Measurements from ENCODE around the gene ZNHIT2.

Gene ZNHIT2

GRCh38 chr11:65147352-65148075 is 30.0 kb upstream of the ZNHIT2 start:
- Mint-ChIP-seq H3K4me3 (no peak overlapping the region), H3K9me3 (no peaks in the 10 kb centered on the region), H3K4me1 (peaks cover 15% of the 10 kb centered on the region), H3K27me3 (peaks cover 8% of the 10 kb centered on the region), H3K27ac (no peak overlapping the region)
- DNase-seq (no peak), ATAC-seq (no peak)

GRCh38 chr11:65141896-65142494 is 24.5 kb upstream of the ZNHIT2 start:
- no peak for DNase-seq
- ATAC-seq: no peak
- Mint-ChIP-seq H3K4me1 (peaks cover 5% of the 10 kb centered on the region), H3K9me3 (no peaks in the 10 kb centered on the region), H3K4me3 (no peak overlapping the region), H3K27me3 (no peaks in the 10 kb centered on the region), H3K27ac (no peak overlapping the region)

DNA sequence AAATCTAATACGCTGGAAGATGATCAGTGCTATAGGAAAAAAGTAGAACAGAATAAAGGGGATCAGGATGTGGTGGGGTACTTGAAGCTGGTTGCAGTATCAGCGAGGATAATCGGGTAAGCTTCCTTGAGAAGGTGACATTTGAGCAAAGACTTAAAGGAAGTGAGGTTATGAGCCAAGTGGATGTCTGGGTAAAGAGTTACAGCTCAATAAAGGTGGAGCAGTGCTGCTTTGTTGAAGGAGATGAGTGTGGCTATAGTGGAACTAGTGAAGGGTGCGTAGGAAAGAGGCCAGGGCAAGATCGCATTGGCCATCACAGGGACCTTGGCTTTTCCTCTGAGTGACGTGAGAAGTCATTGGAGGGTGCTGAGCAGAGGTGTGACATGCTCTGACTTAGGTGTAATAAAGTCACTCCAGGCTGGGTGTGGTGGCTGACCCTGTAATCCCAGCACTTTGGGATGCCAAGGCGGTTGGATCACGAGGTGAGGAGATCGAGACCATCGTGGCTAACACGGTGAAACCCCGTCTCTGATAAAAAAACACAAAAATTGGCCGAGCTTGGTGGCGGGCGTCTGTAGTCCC is 19.1 kb upstream of the ZNHIT2 start:
- peak overlapping the region in 1 of 2 donors; percentile 94 for H3K27ac Mint-ChIP-seq
- peaks cover 42% of the 10 kb centered on the region for H3K4me1 Mint-ChIP-seq
- H3K4me3 Mint-ChIP-seq: peak overlapping the region in 1 of 2 donors; percentile 89
- H3K9me3 Mint-ChIP-seq: no peaks in the 10 kb centered on the region
- DNase-seq (no peak), ATAC-seq (no peak)
- H3K27me3 Mint-ChIP-seq: no peaks in the 10 kb centered on the region

DNA sequence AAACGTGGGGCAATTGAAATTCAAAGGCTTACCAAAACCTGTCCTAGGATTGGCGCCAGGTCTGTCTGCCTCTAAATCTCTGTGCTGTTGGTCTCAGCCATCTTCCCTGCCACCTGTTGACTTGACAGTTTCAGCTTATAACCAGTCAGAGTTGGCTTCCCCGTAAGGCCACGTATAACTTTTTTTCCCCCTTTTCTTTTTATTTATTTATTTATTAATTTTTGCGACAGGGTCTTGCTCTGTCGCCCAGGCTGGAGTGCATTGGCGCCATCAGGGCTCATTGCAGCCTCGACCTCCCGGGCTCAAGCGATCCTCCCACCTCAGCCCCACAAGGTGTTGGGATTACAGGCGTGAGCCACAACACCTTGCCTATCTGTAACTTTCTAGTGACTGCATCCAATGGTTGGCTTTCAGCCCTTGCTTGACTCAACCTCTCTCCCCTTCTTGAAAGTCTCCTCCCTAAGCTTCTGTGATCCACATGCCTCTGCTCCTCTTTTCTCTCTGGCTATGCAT is 18.2 kb upstream of the ZNHIT2 start:
- DNase-seq (no peak), ATAC-seq (no peak)
- H3K27ac Mint-ChIP-seq: peak overlapping the region; percentile 99 to 100
- no peaks in the 10 kb centered on the region for H3K9me3 Mint-ChIP-seq
- H3K4me3 Mint-ChIP-seq: peak overlapping the region; percentile 92 to 100
- H3K27me3 Mint-ChIP-seq: no peaks in the 10 kb centered on the region
- H3K4me1 Mint-ChIP-seq: peaks cover 49% of the 10 kb centered on the region

GRCh38 chr11:65134952-65135632 is 17.6 kb upstream of the ZNHIT2 start:
- H3K9me3 Mint-ChIP-seq: no peaks in the 10 kb centered on the region
- DNase-seq (peak; percentile 83 to 88), ATAC-seq (peak; percentile 93)
- H3K27ac Mint-ChIP-seq: peak overlapping the region; percentile 99 to 100
- peaks cover 51% of the 10 kb centered on the region for H3K4me1 Mint-ChIP-seq
- H3K27me3 Mint-ChIP-seq: no peaks in the 10 kb centered on the region
- peak overlapping the region; percentile 92 to 100 for H3K4me3 Mint-ChIP-seq

GRCh38 chr11:65134240-65134951 is 16.9 kb upstream of the ZNHIT2 start, which contains the start of gene SYVN1:
TSS of gene SYVN1 (minus strand) at chr11:65134519. CDS start at chr11:65133601, 918 bp downstream.
- ATAC-seq (peak; percentile 89), DNase-seq (peak; percentile 89 to 91)
- Mint-ChIP-seq H3K9me3 (no peaks in the 10 kb centered on the region), H3K27ac (peak within 1 kb of the TSS; percentile 99 to 100), H3K4me3 (peak within 1 kb of the TSS; percentile 92 to 100), H3K27me3 (no peaks in the 10 kb centered on the region), H3K4me1 (peaks cover 56% of the 10 kb centered on the region)

DNA sequence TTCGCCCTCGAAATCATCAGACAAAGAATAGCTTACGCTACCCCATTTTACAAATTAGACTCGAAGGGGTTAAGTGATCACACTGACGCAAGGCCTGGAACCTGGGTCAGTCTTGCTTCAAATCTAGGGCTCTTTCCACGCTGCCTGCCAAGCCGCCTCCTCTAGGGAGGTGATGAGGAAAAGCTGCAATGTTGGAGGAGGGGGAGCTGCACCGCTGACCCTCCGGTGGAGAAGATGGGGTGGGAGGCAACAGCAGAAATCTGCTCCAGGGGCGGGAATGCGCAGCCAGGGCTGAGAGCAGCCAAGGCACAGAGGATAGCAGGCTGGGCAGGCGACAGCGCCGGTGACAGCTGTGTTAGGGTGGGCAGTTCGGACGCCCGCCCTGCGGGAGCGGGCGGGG is 16.2 kb upstream of the ZNHIT2 start:
- peaks cover 56% of the 10 kb centered on the region for H3K4me1 Mint-ChIP-seq
- H3K27me3 Mint-ChIP-seq: no peaks in the 10 kb centered on the region
- no peaks in the 10 kb centered on the region for H3K9me3 Mint-ChIP-seq
- ATAC-seq (no peak), DNase-seq (no peak)
- H3K27ac Mint-ChIP-seq: peak overlapping the region; percentile 99 to 100
- H3K4me3 Mint-ChIP-seq: peak overlapping the region; percentile 92 to 100

DNA sequence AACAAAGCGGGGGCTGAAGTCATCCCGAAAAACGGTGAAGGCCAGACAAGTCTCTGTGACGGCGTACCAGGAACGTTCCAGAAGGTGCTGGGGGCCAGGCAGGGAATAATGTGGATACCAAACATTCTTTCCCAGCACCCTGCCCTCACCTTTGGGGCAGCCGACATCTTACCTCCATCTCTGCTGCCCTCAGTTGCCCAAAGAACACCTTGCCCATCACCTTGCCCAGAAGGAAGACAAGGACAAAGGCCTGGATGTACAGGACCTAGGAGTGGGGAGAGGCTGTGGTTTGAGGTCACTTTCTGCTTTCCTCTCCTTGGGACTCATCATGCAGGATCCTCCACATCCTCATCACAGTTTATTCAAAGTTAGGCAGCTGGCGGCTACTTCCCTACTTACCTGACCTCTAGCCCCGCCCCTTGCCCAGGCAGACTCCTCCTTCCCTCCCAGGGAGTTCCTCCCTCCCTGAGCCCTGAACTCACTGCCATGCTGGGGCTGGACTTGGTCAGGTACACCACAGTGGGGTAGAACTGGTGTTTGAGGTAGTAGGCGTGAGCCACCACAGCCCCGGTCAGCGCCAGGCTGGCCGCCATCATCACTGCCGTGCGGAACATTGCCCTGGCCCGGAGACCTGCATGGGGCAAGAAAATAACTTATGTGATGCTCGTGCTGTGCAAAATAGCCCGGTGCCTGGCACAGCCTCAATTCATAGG is 15.6 kb upstream of the ZNHIT2 start:
- DNase-seq: peak in 1 of 2 donors; percentile 51
- H3K9me3 Mint-ChIP-seq: no peaks in the 10 kb centered on the region
- H3K4me3 Mint-ChIP-seq: peak overlapping the region; percentile 92 to 100
- peaks cover 56% of the 10 kb centered on the region for H3K4me1 Mint-ChIP-seq
- H3K27me3 Mint-ChIP-seq: no peaks in the 10 kb centered on the region
- no peak for ATAC-seq
- H3K27ac Mint-ChIP-seq: peak overlapping the region; percentile 99 to 100

- no peak for DNase-seq
- H3K9me3 Mint-ChIP-seq: no peaks in the 10 kb centered on the region
- no peak for ATAC-seq
- peak overlapping the region; percentile 92 to 100 for H3K4me3 Mint-ChIP-seq
- no peaks in the 10 kb centered on the region for H3K27me3 Mint-ChIP-seq
- H3K27ac Mint-ChIP-seq: peak overlapping the region; percentile 45 to 99
- peaks cover 53% of the 10 kb centered on the region for H3K4me1 Mint-ChIP-seq
Observed at GRCh38 chr11:65132238-65132987, 14.9 kb upstream of the ZNHIT2 start.

DNA sequence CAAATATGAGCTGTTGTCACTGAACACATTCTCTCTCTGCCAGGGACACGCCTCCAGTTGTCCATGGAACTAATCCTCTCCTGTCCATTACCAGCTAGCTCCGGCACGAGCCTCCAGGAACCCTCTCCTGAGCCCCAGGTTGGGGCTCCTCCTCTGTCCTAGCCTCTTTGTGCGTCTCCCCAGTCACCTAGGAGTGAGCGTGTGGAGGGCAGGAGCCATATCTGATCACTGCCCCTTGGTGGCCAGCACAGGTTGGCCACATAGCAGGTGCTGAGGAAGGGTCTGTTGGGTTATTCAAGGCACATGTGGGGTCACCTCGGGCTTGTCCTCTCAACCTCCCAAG is 14.4 kb upstream of the ZNHIT2 start:
- Mint-ChIP-seq H3K4me3 (peak overlapping the region in 1 of 2 donors; percentile 24), H3K27me3 (no peaks in the 10 kb centered on the region), H3K9me3 (no peaks in the 10 kb centered on the region), H3K4me1 (peaks cover 51% of the 10 kb centered on the region), H3K27ac (peak overlapping the region in 1 of 2 donors; percentile 45)
- DNase-seq (no peak), ATAC-seq (no peak)

- H3K4me3 Mint-ChIP-seq: no peak overlapping the region
- H3K27me3 Mint-ChIP-seq: no peaks in the 10 kb centered on the region
- no peak for ATAC-seq
- no peak overlapping the region for H3K27ac Mint-ChIP-seq
- no peak for DNase-seq
- H3K4me1 Mint-ChIP-seq: peaks cover 51% of the 10 kb centered on the region
- H3K9me3 Mint-ChIP-seq: no peaks in the 10 kb centered on the region
Observed at GRCh38 chr11:65131417-65131776, 13.9 kb upstream of the ZNHIT2 start.

GRCh38 chr11:65130631-65131416 is 13.3 kb upstream of the ZNHIT2 start:
- ATAC-seq (no peak), DNase-seq (no peak)
- H3K27me3 Mint-ChIP-seq: no peaks in the 10 kb centered on the region
- peaks cover 49% of the 10 kb centered on the region for H3K4me1 Mint-ChIP-seq
- H3K4me3 Mint-ChIP-seq: no peak overlapping the region
- peak overlapping the region in 1 of 2 donors; percentile 8 for H3K27ac Mint-ChIP-seq
- H3K9me3 Mint-ChIP-seq: no peaks in the 10 kb centered on the region

- DNase-seq (no peak), ATAC-seq (no peak)
- H3K4me3 Mint-ChIP-seq: no peak overlapping the region
- peaks cover 49% of the 10 kb centered on the region for H3K4me1 Mint-ChIP-seq
- H3K27me3 Mint-ChIP-seq: no peaks in the 10 kb centered on the region
- no peaks in the 10 kb centered on the region for H3K9me3 Mint-ChIP-seq
- H3K27ac Mint-ChIP-seq: peak overlapping the region in 1 of 2 donors; percentile 71
Observed at GRCh38 chr11:65129649-65130441, 12.3 kb upstream of the ZNHIT2 start.
